HL-60 (cell line): Measurements from ENCODE around the gene MBTD1.

Experiments used
- DNase-seq, 2 experiments: peaks; one replicate each; pipeline ENCODE4 v3.0.0-alpha.2; 2010 to 2020; ENCODE audit warnings: low read depth in 1 of 2, low spot score in 1 of 2
- H3K27ac ChIP-seq: fragments of 250-450 bp; sonication (Bioruptor Pico); replicated peaks from 2 replicates; pipeline ENCODE4 v1.5.1; 2020; ENCODE audit warnings: mild to moderate bottlenecking, moderate library complexity
- H3K27me3 ChIP-seq: fragments of 250-450 bp; sonication (Bioruptor Pico); 2 replicates; pipeline ENCODE4 v1.5.1; 2021; ENCODE audit warnings: mild to moderate bottlenecking, moderate library complexity; ENCODE audit not compliant: insufficient read depth, poor library complexity, severe bottlenecking
- H3K4me3 ChIP-seq: replicated peaks from 2 replicates; pipeline ENCODE4 v1.5.1; 2011; ENCODE audit warnings: mild to moderate bottlenecking, control low read depth, low read length; ENCODE audit not compliant: insufficient read depth
- CTCF ChIP-seq: IDR thresholded peaks from one replicate; pipeline ENCODE4 v1.5.1; 2011; ENCODE audit warnings: low read length, control low read depth, inconsistent platforms; ENCODE audit not compliant: insufficient read depth
- GABPA ChIP-seq: IDR thresholded peaks from 2 replicates; pipeline ENCODE4 v1.6.1; 2012; ENCODE audit warnings: low read depth
- POLR2AphosphoS5 ChIP-seq: IDR thresholded peaks from 2 replicates; pipeline ENCODE4 v1.6.1; 2012; ENCODE audit warnings: low read depth
- REST ChIP-seq: IDR thresholded peaks from 2 replicates; pipeline ENCODE4 v1.6.1; 2012; ENCODE audit warnings: low read depth; ENCODE audit not compliant: insufficient replicate concordance
- SPI1 ChIP-seq: IDR thresholded peaks from 2 replicates; pipeline ENCODE4 v1.6.1; 2012; ENCODE audit warnings: low read depth, mild to moderate bottlenecking, borderline replicate concordance

Gene MBTD1

DNA sequence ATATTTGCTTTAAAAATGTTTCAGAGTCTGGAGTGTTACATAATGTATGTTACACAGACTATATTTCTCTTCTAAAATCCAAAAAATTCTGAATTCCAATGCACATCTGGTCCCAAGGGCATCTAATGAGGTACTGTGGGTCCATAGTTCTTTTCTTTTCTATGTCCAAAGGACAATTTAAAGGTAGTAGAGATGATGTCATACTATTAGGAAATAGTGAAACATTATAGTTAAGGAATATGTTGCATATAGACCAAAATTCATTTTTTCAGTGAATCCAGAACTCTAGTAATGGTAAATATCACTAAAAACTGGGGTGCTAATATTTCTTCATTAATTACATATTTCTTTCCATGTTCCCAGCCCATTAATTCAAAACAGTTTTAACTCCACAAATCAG lies 70.7 kb downstream of the MBTD1 start:
- Histone ChIP-seq H3K4me3 (no peak overlapping the region), H3K27me3 (no peaks in the 10 kb centered on the region), H3K27ac (no peak overlapping the region)
- no peak for TF ChIP-seq CTCF
- no peak for TF ChIP-seq SPI1
- no peak for TF ChIP-seq GABPA
- TF ChIP-seq REST: no peak
- TF ChIP-seq POLR2AphosphoS5: no peak
- no peak for DNase-seq

- DNase-seq: no peak
- TF ChIP-seq CTCF: no peak
- no peak for TF ChIP-seq POLR2AphosphoS5
- TF ChIP-seq SPI1: no peak
- no peak for TF ChIP-seq REST
- no peak for TF ChIP-seq GABPA
- Histone ChIP-seq H3K27ac (no peak overlapping the region), H3K4me3 (no peak overlapping the region), H3K27me3 (no peaks in the 10 kb centered on the region)
Measured at GRCh38 chr17:51188271-51188833, 71.5 kb downstream of the MBTD1 start.

GRCh38 chr17:51185763-51186332 lies 74.0 kb downstream of the MBTD1 start:
- TF ChIP-seq GABPA: no peak
- no peak for TF ChIP-seq CTCF
- TF ChIP-seq SPI1: no peak
- TF ChIP-seq REST: no peak
- TF ChIP-seq POLR2AphosphoS5: no peak
- DNase-seq: no peak
- no peak overlapping the region for H3K27ac ChIP-seq
- no peaks in the 10 kb centered on the region for H3K27me3 ChIP-seq
- H3K4me3 ChIP-seq: no peak overlapping the region
